T-helper 2 cell (primary cell): ENCODE data around the gene CDC16.
"Not testable (repeated sequence)": the region's sequence is repeated elsewhere in the genome, so short reads cannot be mapped to it uniquely, and the experiment has no call there.

Experiments used
- DNase-seq, 5 experiments: peaks; one replicate each; pipeline versions ENCODE4 v3.0.0 to v3.0.0-alpha.2; 2012 to 2022

Gene CDC16

DNA sequence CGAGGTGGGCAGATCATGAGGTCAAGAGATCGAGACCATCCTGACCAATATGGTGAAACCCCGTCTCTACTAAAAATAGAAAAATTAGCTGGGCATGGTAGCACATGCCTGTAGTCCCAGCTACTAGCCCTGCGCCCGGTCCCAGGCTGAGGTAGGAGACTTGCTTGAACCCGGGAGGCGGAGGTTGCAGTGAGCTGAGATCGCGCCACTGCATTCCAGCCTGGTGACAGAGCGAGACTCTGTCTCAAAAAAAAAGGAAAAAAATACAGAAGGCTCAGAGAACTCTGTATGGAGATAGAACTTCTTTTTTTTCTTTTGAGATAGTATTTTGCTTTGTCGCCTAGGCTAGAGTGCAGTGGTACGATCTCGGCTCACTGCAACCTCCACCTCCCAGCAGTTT is 29.6 kb downstream of the CDC16 start:
- DNase-seq = not testable (repeated sequence)

DNA sequence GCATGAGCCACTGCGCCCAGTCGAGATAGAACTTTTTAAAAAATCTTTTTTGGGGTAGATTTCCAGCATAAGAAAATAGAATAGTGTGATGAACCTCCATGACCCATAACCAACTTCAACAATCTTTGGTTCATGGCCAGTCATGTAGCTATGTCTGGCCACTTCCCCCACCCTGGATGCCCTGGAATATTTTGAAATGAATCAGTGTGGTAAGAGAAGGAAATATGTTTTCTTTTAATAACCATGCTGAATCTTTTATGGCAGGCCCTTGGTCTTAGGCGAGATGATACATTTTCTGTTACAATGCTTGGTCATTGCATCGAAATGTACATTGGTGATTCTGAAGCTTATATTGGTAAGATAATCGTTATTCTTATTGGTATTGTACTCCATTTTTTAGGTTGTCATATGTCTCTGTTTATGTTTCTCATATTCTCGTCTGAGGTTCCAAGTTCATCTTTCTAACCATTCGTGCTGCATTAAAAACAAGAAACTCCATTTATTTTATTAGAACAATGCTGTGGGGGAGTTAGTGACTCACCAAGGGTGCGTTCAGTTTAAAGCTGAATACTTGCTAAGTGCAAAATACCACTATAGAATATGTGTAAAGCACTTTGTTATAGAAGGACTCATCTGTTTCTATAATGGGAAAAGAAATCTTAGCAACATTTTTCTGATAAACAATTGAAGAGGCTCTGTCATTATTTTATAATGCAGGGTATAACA is 30.4 kb downstream of the CDC16 start:
- no peak for DNase-seq

DNA sequence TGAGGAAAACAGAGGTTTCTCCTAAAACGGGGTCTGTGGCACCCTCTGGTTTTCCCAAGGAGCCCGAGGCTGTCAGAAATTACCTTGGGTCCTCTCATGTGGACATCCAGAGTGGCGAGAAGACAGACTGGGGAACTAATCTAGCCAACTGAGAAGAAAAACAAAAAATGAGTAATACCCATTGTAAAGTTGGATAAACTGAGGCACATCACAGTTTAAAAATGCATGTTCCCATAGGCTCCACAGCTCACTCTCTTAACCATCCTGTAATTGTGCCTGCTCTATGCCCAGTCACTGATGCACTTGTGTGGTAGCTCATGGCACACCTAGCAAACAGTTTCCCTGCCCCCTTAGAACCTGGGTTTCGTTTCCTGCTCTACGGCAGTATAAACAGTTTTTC is 31.5 kb downstream of the CDC16 start:
- DNase-seq = no peak

DNA sequence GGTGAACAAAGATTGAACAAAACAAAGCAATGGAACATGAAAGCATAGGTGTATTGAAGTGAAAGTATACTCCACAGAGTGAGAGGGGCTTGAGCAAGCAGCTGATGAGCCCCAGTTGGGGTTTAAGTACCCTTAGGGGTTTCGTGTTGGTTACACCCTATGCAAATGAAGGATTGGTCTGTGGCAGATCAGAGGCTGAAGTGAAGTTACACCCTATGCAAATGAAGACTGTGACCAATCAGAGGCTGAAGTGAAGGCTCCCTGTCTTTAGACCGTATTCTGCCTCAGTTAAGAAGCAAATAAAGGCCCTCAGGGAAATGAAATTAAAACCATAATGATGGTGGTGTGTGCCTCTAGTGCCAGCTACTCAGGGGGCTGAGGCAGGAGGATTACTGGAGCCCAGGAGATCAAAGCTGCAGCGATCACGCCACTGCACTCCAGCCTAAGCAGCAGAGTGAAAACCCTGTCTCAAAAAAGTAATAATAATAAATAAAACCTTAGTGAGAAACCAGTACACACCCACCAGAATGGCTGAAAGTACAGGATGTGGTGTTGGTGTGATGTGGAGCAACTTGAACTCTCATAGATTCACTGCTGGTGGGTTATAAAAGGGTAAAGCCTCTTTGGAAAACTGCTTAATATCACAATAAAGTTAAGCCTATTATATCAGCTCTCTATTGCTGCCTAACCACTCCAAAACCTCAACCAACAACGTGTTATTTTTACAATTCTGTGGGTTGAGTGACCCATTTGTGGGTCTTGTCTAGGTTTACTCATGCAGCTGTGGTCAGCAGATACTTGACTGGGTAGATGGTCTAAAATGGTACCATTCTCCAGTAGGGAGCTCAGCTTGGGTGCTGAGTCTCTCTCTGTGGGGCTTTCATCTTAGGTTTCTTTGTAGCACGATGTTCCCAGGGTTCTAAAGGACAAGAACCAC is 33.9 kb downstream of the CDC16 start:
- DNase-seq = peak in 2 of 5 experiments; percentile 27 to 48

DNA sequence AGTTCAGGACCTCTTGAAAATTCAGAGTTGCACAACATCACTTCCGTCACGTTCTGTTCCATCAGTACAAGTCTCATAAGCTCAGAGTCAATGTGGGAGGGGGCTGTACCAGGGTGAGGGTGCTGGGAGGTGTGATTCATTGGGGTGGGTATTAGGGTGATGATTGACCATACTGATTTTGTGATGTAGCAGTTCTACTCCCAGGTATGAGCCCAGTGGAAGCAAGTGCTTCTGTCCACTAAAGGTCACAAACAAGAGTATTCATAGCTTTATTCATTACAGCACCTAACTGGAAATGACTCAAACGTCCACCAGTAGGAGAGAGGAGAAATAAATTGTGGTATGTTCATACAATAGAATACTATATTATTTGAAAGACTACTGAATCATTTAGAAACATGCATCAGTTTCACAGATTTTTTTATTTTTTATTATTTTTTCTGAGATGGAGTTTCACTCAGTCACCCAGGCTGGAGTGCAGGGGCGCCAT is 34.6 kb downstream of the CDC16 start:
- DNase-seq = no peak

DNA sequence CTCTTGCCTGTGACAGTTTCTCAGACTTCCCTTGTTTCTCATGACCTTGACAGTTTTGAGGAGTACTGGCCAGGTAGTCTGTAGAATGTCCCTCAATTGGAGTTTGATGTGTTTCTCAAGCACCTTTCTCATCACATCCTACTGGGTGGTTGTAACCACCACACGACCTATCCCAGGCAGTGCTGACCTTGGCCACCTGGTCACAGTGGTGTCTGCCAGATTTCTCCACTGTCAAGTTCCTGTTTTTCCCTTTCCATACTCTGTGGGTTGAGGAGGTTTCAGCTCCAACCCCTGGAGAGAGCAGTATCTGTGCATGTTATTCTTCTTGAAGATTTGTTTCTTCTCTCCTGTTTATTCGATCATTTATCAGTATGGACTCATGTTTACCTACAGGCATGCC is 38.3 kb downstream of the CDC16 start:
- DNase-seq = no peak

DNA sequence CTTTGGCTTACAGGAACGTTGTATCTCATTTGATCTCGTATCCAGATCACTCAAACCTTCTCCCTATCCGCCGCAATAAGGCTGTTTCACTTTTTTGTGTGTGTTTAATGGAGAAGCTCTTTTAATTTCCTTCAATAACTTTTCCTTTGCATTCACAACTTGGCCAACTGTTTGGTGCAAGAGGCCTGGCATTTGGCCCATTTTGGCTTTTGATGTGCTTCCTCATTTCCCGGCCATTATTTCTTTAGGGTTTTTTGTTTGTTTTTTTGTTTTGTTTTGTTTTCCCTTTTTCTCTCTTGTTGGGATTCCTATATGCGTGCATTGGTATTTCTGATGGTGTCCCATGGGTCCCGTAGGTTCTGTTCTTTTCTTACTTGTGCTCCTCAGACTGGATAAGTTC is 40.6 kb downstream of the CDC16 start:
- DNase-seq = no peak

DNA sequence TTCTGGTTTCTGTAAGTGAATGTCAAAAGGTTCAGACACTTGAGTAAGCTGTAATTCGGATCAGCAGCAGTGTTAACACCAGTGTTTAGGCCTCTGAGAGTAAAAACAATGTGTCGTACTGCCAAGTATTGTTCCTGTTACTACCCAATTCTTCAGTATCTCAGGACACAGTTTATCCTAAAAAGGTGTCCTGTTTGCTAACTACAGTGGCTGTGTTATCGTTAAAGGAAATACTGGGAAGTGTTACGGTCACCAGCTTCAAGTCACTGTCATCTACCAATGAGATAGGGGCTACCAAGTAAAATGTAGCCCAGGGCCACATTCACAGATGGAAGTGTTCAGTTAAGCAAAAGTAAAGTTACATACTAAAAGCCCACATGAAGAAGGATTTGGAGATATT is 44.4 kb downstream of the CDC16 start:
- DNase-seq = no peak

DNA sequence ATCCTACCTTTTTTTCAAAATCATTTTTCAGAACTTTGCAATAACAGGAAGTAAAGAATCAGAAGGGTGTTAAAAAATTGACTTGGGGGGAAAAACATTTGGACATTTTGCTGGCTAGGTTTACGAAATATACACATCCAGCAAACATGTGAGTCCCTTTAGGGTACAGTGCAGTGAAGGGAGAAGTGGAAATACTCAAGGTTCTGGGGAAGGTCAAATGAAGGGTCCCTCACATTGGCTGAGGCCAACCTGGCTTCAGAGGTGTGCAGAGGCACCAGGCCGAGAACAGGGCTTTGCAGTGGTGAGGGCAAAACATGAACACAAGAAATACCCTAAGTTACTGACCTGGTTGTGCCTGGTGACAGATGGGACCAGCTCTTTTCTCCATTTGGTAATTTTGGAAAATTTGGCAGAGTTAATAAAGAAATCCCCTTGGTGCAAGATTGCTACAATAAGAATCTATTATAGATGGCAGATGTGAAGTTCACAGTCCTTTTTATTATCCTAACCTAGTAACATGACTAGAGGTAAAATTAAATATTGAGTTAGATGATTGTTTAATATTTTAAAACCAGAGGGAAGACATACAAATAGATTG is 45.2 kb downstream of the CDC16 start:
- peak in 1 of 5 experiments; percentile 10 for DNase-seq

DNA sequence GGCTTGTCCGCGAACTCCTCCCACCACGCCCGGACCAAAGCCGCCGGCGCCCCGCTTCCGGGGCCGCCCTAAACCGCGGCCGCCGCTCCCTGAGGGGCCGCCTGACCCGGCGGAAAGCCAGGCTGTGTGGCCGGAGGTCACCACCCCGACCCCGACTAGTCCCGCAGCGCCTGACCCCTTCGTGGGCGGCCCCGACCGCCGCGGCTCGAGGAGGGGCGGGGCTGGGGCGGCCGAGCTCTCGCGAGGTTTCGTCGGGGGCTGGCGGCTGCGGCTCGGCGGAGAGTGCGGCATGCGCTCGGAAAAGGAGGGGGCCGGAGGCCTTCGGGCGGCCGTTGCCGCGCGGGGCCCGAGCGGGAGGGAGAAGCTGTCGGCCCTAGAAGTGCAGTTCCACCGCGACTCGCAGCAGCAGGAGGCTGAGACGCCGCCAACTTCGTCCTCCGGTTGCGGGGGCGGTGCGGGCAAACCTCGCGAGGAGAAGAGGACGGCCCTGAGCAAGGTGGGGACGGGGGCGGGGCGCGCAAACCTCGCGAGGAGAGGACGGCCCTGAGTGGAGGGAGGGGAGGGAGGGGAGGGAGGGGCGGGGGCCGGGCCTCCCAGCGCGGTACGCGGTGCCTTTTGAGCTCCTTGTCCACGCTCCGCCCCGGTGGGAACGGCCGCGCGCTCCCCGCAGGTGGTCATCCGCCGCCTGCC is 46.8 kb downstream of the CDC16 start, which contains the start of gene UPF3A:
Gene UPF3A (plus strand): TSS at position 251 of the 690 bp plus-strand sequence. CDS start 39 bp downstream, at position 290.
- peak; percentile 77 to 97 (median 82) for DNase-seq

DNA sequence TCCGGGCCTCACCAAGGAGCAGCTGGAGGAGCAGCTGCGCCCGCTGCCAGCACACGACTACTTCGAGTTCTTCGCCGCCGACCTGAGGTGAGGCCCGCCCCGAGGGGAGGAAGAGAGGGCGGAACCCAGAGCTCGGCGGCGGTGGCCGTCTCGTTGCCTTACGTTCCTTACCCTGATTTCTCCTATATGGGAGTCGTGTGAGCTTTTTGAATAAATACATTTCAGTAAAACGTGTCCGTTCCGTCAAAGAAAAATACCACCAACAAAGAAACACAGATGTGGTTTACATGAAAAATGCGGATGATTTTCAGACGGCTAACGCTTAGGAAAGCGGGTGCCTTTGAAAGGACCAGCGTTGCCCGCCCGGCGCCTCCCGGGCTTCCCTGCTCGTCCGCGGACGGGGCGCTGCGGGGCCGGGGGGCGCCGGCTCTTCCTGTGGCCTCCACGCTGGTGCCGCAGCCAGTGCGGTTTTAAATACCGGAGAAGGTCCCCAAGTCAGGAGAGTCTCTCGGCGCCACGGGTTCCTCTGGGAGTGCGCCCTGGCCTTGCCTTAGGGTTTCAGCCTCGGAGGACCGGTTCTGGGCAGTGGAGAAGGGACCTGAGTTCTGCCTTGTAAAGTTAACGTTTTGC is 47.5 kb downstream of the CDC16 start:
- peak in 4 of 5 experiments; percentile 8 to 87 (median 70) for DNase-seq

DNA sequence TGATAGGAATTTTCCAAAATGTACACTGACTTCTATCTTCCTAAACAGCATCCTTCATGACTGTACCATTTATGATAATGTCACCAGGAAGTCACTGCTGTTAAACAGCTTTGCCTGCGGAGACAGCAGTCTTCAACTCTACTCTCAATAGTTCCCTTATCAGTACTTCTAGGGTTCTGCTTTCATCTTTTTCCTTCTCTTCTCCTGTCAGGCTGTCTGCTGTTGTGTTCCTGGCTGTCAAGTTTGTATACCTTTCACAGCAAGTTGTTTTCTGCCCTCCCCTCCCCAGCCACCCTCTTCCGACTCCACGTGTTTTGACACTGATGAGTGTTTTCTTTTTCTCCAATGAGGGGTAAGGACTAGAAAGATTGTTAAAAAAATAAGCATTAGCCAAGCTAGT is 48.9 kb downstream of the CDC16 start:
- DNase-seq = peak in 1 of 5 experiments; percentile 9

DNA sequence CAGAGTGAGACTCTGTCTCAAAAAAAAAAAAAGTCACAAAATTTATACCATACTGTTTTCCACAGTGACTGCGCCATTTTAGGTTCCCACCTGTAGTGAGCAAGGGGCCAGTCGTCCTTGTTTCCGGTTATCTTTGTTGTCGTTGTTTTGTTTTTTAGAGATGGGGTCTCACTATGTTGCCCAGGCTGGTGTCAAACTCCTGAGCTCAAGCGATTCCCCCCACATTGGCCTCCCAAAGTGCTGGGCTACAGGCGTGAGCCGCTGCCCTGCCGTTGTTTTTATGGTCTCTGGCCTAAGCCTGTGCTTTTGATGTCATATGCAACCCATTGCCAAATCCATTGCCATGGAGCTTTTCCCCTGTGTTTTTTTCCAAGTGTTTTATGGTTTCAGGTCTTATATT is 50.0 kb downstream of the CDC16 start:
- DNase-seq = no peak

DNA sequence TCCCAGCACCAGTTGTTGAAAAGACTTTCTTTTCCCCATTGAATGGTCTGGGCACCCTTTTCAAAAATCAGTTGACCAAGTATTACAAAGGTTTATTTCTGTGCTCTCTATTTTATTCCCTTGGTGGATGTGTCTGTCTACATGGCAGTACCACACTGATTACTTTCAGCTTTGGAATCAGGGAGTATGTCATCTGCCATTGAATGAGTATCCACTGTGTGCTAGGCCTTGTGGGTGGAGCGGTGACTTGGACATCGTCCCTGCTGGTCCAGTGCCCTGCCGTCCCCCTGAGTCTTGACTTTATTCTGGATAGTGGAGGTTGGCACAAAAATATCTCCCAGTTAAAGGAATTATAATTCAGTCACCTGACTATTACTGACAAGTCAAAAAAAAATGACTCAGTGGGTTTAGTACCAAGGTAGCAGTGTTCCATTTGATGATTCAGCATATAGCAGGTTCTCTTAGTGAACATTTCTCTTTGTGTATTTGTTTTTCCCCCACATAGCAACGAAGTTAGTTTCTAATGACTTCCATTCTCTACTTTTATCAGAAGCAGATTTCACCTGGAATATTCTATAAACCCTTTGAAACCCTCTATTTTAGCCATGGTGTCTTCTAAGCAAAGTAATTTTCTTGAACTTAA is 50.6 kb downstream of the CDC16 start:
- DNase-seq = no peak

DNA sequence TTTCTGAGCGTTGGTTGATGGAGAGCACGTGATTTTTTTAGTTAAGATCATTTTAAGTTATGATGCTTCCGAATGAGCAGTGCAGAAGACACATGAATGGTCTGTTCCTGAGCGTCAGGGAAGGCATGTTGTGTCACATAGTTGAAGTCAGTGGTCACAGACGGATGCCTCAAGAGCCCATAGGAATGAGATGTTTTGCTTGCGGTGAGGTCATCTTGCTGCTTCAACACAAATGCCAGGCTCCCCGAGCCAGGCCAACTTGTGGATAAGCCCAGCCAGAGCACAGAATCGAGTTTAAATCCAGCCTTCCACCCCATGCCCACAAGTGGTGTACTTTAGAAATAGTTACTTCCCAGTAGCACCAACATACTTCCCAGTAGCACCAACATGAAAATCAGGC is 52.1 kb downstream of the CDC16 start:
- DNase-seq = no peak

DNA sequence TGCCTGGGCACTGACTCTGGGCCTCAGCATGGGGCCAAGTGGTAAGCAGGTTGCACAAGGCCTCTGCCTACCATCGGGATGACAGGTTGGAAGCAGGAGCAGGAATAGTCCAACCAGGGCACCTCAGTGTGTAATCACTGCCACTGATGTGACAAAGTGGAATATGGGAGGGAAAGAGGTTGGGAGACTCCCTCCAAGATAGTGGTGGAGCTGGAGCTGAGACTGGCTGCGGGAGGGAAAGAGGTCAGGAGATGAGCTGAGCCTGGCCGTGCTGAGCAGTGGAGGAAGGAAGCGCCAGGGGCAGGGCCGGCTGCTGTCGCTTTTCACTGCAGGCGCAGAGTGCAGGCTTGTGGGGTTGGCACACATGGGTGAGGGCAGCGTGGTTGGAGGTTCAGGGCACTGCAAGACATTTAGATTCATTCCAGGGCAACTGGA is 53.5 kb downstream of the CDC16 start:
- DNase-seq = no peak

DNA sequence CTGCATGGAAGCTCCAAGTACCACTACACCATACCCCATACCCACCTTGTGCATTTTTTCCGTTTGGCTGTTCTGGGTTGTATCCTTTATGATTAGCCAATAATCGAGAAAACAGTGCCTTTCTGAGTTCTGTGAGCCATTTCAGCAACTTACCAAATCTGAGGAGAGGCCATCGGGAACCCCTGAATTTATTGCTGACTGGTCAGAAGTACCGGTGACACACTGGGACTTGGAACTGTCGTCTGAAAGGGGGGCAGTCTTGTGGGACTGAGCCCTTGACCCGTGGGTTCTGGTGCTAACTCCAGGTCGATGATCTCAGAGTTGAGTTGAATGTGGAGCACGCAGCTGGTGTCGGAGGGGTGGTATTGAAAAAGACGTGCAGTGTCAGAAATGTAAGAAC is 61.8 kb downstream of the CDC16 start:
- DNase-seq = no peak

DNA sequence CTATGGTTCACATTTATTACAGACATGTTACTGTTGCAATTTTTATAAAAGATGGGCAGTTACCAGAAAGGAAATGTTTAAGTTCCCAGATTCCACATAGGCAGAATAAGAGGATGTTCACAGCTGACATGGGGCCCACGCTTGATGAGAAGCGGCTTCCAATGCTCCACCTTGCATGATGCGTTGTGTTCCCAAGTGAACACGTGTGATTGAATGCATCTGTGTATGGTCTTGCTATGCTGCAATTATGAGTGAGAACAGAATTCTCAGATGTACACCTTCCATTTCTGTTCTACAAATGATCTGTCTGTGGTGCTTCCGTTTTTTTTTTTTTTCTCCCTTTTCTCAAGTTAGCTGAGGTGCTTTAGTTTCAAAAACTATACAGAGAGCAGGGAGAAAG is 62.2 kb downstream of the CDC16 start:
- DNase-seq = no peak

DNA sequence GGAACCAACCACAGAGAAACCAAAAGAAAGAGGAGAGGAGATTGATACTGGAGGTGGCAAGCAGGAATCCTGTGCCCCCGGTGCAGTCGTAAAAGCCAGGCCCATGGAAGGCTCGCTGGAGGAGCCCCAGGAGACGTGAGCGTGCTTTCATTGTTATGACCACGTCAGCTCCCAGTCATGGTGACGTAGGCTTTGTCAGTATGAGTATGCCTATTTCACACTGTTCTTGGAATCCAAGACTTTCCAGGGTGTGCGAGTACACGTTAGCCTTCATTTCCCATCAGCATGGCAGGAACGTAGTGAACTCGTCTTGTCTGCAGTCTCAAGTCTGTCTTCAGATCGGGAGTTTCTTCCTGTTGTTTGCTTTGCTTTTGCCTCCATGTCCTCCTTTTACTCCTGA is 64.2 kb downstream of the CDC16 start:
- DNase-seq = no peak

DNA sequence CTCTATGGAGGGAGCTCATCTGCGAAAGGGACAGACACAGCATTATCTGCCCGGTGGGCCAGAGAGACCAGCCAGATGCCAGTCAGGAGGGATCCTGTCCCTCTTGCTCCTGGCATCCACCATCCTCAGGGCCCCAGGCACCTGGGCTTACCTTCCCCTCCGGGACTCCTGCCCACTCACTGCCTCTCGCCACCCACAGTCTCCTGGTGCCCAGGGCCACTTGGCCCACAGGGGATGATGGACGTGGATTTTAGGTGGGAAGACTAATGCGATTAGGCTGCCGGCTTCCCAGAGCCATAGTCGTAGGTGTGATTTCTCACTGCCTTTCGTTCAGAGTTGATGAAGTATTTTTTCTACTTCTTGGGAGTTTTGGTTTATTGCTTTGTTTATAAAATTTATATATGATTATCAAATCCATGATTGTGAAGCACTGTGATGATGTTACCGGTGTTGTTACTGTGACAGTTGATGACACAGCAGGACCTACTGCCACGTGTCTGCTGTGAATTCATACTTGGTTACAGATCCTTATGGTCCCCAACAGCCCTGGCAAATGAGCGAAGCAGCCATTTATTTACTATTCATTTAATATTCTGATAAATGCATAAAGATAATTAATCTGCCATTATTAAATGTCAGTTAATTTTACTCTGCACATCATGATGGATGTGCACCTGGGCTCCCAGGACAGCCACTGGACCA is 65.1 kb downstream of the CDC16 start:
- no peak for DNase-seq
